ENCODE measurements around the gene SP6.

GRCh38 chr17:47802341-47803022, 48.5 kb downstream of the SP6 start:
- TF ChIP-seq POLR2A (IDR thresholded peaks at IDR 0.05; ENCODE audit: low read depth, low read length): no peak
- no peak for TF ChIP-seq TAF1 (IDR thresholded peaks at IDR 0.05; ENCODE audit: borderline replicate concordance, low read depth, low read length)
- TF ChIP-seq POLR2AphosphoS5 (IDR thresholded peaks at IDR 0.05; ENCODE audit: low read depth, low read length): no peak

All from GM12892 (cell line).